Ovary (tissue), 9 donors: ENCODE results near the gene CLEC3A. TPM values are rescaled to one million over a fixed set of nuclear protein-coding genes. Genes with fewer than 3 reads are reported as not detected.

ENCODE experiments used
- polyA plus RNA-seq, 2 donors: library from polyadenylated mRNA; stranded (reverse); fragments of 200-250 nt in 1 of 2; fragments of 350-450 nt in 1 of 2; fragmentation: Illumina TruSeq in 1 of 2; extraction: RNeasy Lipid Tissue Mini Kit (QIAGEN cat#74804) in 1 of 2; gene quantifications; one replicate each; pipeline ENCODE4 v1.2.3, GENCODE V29; 2013 to 2014
- total RNA-seq, 7 donors: library from RNA; depleted of rRNA in 2 of 7; stranded (reverse); fragments of >200 nt in 2 of 7; fragmentation: NEBNext Ultra II Directional in 3 of 7; extraction: Animal tissue kit (Norgen Biotek cat#: 25700) in 3 of 7; gene quantifications; one replicate each; pipeline versions ENCODE4 v1.1.0 to v1.2.4, GENCODE V29; 2016 to 2023
- donor health status: DM: no; HTN: no; CAD: no; lungs with moderate emphysema.
- donor health status: DM: no; HTN: no; CAD: no.
- donor health status: Bipolar disorder and iron deficiency.
- donor health status: DM: yes; HTN: yes; CAD: no.
- donor health status: DM: no; HTN: no; CAD: no.
- donor health status: DM: yes; HTN: yes; CAD: no.

CLEC3A gene
- total and polyA plus RNA-seq, 9 donors = not detected

Other genes with a start within 250 kb of the CLEC3A start
- gene VAT1L, start 234.0 kb upstream of the CLEC3A start, total RNA-seq = under 1 TPM; 0.05 to 0.57 (median 0.23) TPM
- gene VAT1L, start 234.0 kb upstream of the CLEC3A start, polyA plus RNA-seq = 1 to 10 TPM in 1 of 2 donors, under 1 TPM in 1; 0.08 to 2.3 TPM
- 10 to 100 TPM; 20.7 to 40.5 (median 25.2) TPM for gene WWOX, start 77.1 kb downstream of the CLEC3A start, total RNA-seq
- gene WWOX, start 77.1 kb downstream of the CLEC3A start, polyA plus RNA-seq = 10 to 100 TPM; 11.0 to 30.3 TPM